GM19238 (cell line): ENCODE data around the gene NEAT1.

Experiments used
- DNase-seq: peaks from one replicate; pipeline ENCODE4 v3.0.0; 2011; ENCODE audit warnings: low spot score; ENCODE audit not compliant: insufficient read length

The NEAT1 gene

DNA sequence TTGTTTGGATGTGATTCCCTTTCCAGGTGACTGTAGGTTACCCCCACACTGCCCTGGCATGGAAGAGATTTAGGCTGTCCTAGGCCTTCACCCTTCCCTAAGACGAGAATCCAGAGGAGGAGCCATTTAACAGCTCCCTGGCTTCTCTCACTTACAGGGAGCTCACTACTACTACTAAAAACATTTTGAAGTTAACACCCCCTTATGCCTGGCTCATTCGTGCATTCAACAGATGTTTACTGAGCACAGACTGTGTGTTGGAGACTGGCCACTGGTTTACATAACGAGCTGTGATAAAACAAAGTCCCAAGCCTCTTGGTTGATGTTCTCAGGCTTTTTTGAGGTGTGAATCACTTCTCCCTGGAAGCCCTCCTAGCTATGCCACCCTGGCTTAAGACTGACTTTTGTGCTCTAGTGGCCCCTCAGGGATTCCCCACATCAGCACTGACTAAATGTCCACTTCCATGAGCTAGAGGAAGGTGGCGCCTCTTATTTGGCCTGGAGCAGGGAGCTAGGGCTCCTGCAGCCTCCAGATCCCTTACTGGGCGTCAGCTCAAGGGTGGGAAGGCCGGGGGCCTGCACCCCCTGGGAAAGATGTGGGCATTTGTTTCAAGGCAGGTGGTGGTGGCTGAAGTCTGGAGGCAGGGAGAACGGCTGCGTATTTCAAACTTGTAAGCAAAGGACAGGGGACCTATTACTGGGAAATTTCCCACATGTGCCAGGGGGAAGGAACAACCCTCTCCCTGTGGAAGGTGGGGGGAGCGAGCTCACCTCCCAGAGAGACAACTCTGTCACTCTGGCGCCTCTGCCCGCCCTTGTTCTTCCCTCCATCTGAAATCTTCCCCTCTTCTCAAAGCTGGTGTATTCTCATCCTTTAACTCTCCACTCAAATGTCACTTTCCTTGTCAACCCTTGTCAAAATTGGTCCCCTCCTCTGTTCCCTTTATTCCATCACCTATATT lies 56.9 kb downstream of the NEAT1 start:
- no peak for DNase-seq

DNA sequence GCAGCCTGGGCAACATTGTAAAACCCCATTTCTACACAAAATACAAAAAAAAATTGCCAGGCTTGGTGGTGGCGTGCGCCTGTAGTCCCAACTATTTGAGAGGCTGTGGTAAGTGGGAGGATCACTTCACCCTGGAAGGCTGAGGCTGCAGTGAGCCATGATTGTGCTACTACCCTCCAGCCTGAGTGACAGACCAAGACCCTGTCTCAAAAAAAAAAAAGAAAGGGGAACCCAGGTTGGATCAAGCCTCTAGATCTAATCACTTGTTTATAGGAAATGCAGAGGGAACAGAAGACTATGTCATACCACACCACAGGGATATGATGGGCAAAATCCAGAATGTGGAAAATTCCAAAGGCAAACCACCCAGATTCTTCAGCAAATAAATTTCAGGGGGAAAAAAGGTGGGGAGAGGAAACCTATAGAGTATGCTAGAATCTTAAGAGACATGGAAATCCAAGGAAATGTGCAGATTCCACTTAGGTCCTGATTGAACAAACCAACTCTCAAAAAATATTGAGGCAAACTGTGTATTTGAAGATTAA lies 59.8 kb downstream of the NEAT1 start:
- DNase-seq, result no peak

DNA sequence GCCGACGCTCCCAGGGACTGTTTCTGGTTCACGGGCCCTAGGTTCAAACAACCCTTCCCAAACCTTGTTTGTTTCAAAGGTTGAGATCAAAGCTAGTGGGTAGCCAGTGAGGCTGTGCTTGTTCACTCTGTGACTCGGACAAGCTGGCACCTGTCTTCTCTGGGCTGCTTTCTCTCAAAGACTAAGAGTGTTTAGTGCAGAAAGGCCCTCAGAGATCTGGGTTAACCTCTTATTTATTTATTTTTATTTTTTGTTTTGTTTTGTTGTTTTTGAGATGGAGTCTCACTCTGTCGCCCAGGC lies 63.3 kb downstream of the NEAT1 start:
- DNase-seq, result no peak

DNA sequence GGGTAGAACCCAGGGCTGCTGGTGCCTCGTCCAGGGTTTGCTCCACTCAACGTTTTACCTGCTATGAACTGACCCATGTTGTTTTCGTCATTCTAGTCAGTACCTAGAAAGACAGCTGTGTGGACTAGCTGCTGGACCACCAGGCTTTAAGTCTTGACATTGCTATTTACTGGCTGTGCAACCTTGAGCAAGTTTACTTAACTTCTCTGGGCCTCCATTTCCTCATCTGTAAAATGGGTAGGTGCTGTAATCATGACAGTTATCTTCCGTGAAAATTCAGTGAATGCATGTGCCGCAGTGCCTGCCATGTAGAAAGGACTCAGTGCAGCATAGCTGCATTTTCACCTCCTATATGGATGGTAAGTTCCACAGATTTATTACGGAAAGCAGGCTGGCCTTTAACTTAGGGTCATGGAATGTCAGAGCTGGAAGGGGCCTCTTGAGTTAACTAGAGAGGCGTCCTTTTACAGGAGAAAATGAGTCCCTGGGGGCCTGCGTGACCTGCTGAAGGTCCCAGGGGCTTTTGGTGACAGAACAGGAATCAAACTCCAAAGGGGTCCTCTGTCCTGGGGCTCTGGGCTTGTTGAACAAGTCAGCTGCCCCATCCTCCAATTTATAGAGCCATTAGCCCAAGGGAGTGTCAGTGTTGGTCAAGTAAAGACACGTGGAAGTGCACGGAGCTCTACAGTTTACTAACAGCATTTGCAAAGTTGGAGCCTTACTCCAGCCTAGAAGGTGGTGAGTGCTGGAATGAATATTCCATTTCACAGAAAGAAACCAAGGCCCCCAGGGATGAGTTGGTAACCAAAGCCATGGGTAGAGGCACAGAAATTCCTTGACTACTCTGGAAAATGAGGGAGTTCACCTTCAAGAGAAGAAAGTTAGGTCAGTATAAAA lies 64.2 kb downstream of the NEAT1 start:
- no peak for DNase-seq

DNA sequence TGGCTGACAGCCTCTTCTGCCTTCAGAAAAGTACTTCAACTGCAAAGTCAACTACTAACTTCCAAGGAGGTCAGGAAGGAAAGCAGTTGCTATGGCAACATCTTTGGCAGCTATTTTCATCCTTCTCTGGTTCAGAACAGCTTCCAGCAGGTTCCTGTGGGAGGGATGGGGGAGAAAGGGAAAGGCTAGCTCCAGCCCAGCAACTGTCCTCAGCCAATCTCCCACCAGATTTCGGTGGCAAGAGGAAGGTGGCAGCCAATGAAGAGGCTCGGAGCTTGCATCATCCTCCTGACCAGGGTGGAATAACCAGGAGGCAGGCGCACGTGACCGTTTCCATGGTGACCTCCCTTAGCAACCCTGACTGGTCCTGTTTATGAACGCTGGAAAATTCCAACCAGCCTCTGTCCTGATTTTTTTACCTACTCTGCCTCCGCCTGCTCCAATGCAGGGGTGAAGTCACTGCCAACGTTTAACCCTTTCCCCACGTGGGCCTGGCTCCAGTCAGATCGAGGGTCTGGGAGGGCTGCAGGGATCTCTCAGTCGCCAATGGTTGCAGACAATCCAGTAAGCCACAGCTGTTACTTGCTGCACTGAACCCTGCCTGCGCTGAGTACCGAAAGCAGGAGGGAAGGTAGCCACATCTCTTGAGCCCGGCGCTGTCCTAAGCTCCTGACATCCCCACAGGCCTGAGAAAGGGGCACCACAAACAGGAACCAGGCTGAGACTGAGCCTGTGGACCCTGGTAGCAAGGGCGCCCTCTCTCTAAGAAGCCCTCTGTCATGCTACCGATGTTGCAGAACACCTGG lies 65.1 kb downstream of the NEAT1 start:
- DNase-seq, result peak; percentile 70

DNA sequence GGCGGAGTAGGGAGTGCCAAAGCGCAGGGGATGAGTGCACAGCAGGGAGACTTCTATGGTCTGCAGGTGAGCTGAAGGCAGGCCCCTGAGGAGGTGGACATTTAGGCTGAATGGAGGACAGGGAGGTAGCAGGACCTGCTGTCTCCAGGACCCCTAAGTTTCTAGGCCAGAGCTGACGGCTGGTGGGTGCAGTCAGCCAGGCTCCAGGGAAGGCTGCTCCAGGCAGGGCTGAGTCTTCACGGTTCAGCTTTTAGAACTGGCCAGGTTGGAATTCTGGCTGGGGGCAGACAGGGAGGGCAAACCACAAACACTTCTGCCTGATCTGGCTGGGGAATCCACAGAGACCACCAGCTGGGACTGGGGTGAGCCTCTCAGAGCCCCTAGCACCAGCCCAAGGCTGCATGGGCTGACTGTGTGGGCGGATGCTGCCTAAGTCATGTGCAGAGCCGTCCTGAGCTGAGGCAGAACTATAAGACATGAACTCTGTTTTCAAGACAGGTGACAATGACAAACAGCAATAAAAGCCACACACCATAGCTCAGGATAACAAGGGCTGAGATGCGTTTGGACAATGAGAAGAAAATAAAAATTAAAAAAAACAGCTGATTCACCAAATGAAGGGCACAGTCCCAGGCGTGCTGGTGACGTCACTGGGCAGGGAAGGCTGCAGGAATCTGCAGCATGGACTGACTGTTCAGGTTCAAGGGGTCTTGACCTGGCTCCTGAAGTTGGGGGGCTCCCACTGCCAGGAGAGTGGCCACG lies 65.9 kb downstream of the NEAT1 start:
- no peak for DNase-seq

DNA sequence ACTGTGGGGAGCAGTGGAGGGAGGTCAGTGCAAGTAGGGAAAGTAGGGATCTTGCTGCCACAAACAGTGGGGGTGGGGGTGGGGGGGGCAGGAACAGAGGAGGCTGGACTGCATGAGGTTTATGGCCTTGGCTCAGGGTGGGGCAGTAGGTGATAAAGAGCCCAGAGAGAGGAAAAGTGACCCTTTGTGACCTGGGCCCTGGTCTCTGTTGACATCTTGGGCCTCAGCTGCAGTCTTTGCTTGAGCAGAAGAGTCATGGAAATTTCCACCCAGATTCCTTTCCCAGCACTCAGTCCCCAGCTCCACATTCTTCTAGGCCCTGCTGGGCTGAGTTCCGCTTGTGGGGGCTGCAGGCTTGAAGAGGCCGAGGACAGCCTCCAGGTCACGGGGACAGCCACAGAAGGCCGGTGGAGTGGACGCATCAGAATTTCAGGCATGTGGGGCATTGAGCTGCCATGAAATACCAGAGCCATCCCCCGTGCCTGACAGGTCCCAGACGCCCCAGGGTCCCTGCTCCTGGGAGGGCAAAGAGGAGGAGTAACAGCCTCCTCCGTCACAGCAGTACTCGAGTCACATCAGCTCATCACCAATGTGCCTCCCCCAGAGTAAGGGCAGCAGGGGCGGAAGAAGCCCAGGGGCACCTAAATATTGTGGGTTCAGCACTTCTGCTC lies 66.6 kb downstream of the NEAT1 start:
- no peak for DNase-seq

DNA sequence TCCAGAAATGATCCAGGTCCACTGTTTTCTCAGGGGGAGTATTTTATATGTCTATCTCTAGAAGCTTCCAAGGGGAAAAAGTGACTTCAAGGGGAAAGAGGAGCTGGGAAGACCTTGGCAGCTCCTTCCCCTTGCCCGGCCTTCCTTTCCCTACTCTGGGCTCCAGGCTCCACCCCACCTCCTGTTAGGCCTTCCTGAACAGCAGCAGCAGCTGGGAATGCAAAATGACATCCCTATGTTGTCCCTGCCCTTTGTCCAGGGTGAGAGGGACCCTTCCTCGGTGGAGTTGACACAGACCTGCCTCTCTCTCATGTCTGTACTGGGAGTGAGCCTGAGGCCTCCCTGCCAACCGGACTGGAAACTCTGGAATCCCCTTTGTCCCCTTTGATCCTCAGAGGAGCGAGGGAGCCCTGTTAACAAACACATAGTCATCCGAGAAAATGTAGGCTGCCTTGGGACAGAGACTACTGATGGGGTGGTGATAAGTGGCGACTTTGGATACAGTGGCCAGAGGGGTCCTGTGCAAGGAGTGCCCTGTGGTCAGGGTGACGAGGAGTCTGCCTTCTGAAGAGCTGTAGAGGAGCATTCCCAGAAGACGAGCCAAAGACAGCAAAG lies 67.2 kb downstream of the NEAT1 start:
- no peak for DNase-seq

DNA sequence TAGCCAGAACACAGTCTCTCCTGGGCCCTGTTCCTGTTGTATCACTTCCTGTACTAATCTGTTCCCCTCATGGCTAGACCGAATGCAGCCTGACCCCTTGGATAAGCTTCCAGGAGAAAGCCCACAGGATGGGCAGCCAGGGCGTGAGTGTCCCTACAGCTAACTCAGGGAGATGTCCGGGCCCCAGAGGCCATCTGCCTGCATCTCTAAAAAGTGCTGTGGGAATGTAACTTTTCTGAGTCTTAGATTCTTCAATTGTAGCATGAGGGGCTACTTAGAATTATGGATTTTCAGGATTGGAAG lies 68.5 kb downstream of the NEAT1 start:
- DNase-seq, result no peak

DNA sequence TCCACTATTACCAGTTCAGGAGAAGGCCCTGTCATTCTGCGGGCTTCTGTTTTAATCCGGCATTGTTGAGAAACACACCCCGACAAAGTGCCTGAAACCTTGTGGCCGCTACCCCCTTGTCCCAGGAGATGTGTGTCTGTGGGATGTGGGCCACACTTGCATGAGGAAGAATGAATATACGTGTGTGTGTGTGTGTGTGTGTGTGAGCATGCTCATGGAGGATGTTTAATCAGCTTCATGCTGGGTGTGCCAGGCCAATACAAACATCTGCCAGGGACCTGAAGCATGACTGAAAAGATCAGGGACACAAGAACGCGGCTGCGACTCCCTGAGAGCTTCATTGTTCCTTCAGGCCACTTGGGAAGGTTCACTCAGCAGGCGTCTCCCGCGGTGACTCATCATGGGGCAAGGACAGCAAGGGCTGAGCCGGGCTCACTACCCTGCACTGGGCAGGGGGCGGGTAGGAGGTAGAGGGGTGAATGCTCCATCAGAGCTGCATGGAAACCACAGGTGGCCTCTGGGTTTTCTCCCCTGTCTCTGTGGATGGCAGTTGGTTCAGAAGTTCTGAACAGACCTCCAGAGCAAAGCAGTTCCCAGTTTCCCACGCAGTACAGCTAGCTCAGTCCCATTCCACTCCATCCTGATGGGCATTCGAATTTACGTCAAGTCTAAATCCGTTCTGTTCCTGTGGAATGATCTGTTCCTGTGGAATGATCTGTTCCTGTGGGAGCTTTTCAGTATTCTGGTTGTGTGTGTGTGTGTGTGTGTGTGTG lies 69.2 kb downstream of the NEAT1 start:
- no peak for DNase-seq

DNA sequence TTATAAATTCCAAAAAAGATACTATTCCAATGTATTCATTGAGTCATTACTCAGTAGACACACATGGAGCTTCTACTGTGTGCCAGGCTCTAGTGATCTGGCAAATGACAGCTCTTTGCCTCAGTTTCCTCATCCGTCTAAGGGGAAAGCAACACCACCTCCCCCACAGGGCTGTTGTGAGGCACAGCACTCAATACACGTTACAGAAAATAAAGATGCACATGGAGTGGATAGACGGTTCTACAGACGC lies 69.7 kb downstream of the NEAT1 start:
- no peak for DNase-seq

DNA sequence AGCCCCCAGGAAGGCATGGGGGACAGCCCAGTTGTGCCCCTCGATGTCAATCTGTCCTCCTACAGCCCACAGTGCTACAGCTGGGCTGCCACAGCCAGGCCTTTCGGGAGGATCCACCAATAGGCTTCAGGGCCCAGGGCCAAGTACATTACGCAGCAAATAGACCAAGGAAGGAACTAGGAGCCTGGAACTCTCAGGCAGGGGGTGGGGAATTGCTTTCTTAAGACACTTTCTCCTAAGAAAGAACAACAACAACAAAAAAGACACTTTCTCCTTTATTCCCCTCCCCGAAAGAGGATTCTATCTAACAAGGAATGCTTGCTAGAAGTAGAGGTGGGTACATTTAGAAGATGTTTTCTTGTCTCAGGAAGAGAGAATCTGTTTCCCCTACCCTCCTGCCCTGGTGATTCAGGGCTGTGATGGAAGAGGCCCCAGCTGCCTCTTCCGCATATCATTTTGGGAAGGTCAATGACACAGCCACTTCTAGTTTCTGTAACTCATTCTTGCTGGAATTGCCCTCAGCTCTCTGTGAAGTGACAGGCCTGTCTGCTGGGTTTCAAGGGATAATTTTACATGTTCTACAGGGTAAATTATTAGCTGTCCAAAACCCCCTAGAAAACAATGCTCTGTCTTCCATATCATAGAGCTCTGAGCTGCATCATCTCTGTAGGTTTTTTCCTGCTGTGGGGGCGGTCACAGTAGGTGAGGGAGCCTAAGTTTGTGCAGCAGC lies 70.2 kb downstream of the NEAT1 start:
- DNase-seq, result no peak

DNA sequence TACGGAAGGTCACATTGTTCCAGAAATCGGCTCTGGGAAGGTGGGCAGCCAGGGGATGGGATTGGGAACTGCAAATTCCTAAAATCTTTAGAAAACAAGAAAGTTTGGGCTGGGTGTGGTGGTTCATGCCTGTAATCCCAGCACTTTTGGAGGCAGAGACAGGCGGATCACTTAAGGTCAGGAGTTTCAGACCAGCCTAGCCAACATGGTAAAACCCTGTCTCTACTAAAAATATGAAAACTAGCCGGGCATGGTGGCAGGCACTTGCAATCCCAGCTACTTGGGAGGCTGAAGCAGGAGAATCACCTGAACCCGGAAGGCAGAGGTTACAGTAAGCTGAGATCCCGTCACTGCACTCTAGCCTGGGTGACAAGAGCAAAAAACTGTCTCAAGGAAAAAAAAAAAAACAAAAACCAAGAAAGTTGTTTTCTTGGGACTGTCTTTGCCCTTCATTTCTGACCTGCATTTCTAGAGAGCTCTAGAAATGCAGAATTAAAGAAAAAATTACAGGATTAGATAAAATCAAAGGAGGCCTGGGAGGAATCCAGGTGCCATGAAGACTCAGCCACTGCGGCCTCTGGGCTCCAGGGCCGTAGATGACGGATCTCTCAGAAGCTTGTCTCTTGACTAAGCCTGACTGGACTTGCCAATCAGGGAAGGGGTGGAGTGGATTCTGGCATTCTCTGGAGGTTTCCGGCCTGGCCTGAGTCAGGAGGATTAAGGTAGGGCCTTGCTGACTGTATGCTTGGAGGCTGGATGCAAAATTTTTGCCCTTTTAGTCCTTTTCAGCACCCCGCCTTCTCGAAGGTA lies 71.0 kb downstream of the NEAT1 start:
- DNase-seq, result no peak
